GM18502 (cell line): ENCODE results near the gene ZFR.
"Not testable (repeated sequence)": the region's sequence is repeated elsewhere in the genome, so short reads cannot be mapped to it uniquely, and the experiment has no call there.

Source experiments
- ATAC-seq: cut with Tn5 transposase; IDR thresholded peaks from one replicate; pipeline ENCODE4 v1.9.1; 2021; ENCODE audit warnings: mild to moderate bottlenecking; ENCODE audit not compliant: unreplicated experiment, poor library complexity

Gene ZFR

GRCh38 chr5:32367271-32367670 lies 77.3 kb downstream of the ZFR start:
- ATAC-seq = not testable (repeated sequence)

- no peak for ATAC-seq
These were observed 78.9 kb downstream of the ZFR start for GRCh38 chr5:32365623-32366022.

- no peak for ATAC-seq
These were observed 81.5 kb downstream of the ZFR start for GRCh38 chr5:32363030-32363429.

- ATAC-seq = no peak
These were observed 82.0 kb downstream of the ZFR start for GRCh38 chr5:32362527-32362926.

- no peak for ATAC-seq
These were observed 83.6 kb downstream of the ZFR start for GRCh38 chr5:32360906-32361305.

GRCh38 chr5:32358611-32359010 lies 85.9 kb downstream of the ZFR start:
- no peak for ATAC-seq

- ATAC-seq = no peak
These were observed 86.9 kb downstream of the ZFR start for GRCh38 chr5:32357658-32358057.

- ATAC-seq = no peak
These were observed 88.9 kb downstream of the ZFR start for GRCh38 chr5:32355686-32356085.

- no peak for ATAC-seq
These were observed 91.1 kb downstream of the ZFR start for GRCh38 chr5:32353420-32353819.

GRCh38 chr5:32352685-32353084 lies 91.9 kb downstream of the ZFR start:
- no peak for ATAC-seq

- ATAC-seq = no peak
These were observed 97.7 kb downstream of the ZFR start for GRCh38 chr5:32346869-32347268.

GRCh38 chr5:32343058-32343672 lies 101.4 kb downstream of the ZFR start:
- ATAC-seq = no peak

- no peak for ATAC-seq
These were observed 101.9 kb downstream of the ZFR start for GRCh38 chr5:32342656-32343055.

- ATAC-seq = no peak
These were observed 104.7 kb downstream of the ZFR start for GRCh38 chr5:32339878-32340277.

GRCh38 chr5:32339198-32339597 lies 105.3 kb downstream of the ZFR start:
- ATAC-seq = no peak

- no peak for ATAC-seq
These were observed 111.6 kb downstream of the ZFR start for GRCh38 chr5:32332966-32333365.

- ATAC-seq = no peak
These were observed 112.2 kb downstream of the ZFR start for GRCh38 chr5:32332361-32332760.

GRCh38 chr5:32331935-32332274 lies 112.6 kb downstream of the ZFR start:
- ATAC-seq = no peak

GRCh38 chr5:32331217-32331934 lies 113.2 kb downstream of the ZFR start:
- ATAC-seq = no peak

- ATAC-seq = no peak
These were observed 114.2 kb downstream of the ZFR start for GRCh38 chr5:32330126-32330971.

- peak; percentile 84 for ATAC-seq
These were observed 115.1 kb downstream of the ZFR start for GRCh38 chr5:32329395-32329834.
